GM12891 (cell line): ENCODE measurements around the gene DAAM1.

Experiments used
- POLR2A ChIP-seq: IDR thresholded peaks from 2 replicates; pipeline ENCODE4 v1.6.1; 2011; ENCODE audit warnings: low read depth, low read length, control low read depth
- POLR2AphosphoS5 ChIP-seq: IDR thresholded peaks from 2 replicates; pipeline ENCODE4 v1.6.1; 2011; ENCODE audit warnings: low read depth, low read length, control low read depth
- TAF1 ChIP-seq: IDR thresholded peaks from 2 replicates; pipeline ENCODE4 v1.6.1; 2011; ENCODE audit warnings: low read depth, low read length, control low read depth

GRCh38 chr14:59344016-59344415, 155.5 kb downstream of the DAAM1 start:
- TF ChIP-seq POLR2AphosphoS5 (no peak), POLR2A (no peak), TAF1 (no peak)
